ENCODE data around the gene STK39. TPM values are rescaled to one million over a fixed set of nuclear protein-coding genes. Genes with fewer than 3 reads are reported as not detected.

The STK39 gene
- total RNA-seq, 1 experiment from 2014 or later: 22.1 TPM

DNA sequence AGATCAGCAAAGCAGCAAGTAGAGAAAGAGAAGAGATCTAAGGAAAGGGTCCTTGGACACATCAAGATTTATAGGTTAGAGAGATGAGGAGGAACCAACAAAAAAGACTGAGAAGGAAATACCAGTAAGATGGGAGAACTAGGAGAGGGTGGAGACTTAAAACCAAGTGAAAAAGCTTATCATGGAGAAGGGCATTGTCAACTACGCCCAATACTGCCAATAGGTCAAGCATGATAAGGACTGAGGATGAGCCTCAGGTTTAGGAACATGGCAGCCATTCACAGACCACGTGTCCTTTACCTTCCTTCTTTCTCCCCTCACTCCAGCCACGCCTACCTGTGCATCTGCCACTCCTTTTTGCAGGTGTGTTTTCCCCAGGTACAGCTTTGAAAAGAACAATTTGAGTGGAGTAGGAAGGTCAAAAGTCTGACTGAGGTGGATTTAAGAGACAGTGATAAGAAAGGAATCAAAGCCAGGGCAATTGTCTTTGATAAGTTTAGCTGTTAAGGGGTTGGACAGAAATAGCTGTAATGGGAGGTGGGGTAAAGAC is 238.7 kb downstream of the STK39 start:
- H3K27ac ChIP-seq (ENCODE audit: insufficient read length, low read depth, low read length): no peak overlapping the region
- H3K23ac ChIP-seq (ENCODE audit: insufficient read length, low read depth, low read length): no peak overlapping the region
- H2AFZ ChIP-seq (ENCODE audit: low read length): no peak overlapping the region
- H2BK12ac ChIP-seq (ENCODE audit: insufficient read length, low read depth, low read length): no peak overlapping the region
- H2BK5ac ChIP-seq (ENCODE audit: insufficient read length, low read length): no peak overlapping the region
- TF ChIP-seq CTCF (conservative IDR thresholded peaks at IDR 0.05): no peak
- H3K18ac ChIP-seq (ENCODE audit: insufficient read length, low read depth, low read length): no peak overlapping the region
- H3K79me1 ChIP-seq (ENCODE audit: insufficient read depth, low read depth, low read length, poor library complexity, severe bottlenecking): no peaks in the 10 kb centered on the region
- H3K9me3 ChIP-seq (ENCODE audit: control insufficient read depth, low read depth, low read length): no peaks in the 10 kb centered on the region
- Mint-ChIP-seq H3K36me3 (ENCODE audit: insufficient read depth in 1 of 3, low read depth in 3 of 3) (peaks cover 0 to 14% (median 2%) of the 10 kb centered on the region in 3 experiments; a peak in 4 of 7 replicates), H3K4me3 (no peak overlapping the region), H3K4me1 (no peaks in the 10 kb centered on the region), H3K27me3 (ENCODE audit: low read depth) (no peaks in the 10 kb centered on the region), H3K27ac (no peak overlapping the region), H3K9me3 (no peaks in the 10 kb centered on the region)
- no peaks in the 10 kb centered on the region for H3K79me2 ChIP-seq (ENCODE audit: insufficient read depth, low read length)
- no peak overlapping the region for H3T11ph ChIP-seq (ENCODE audit: low read length)
- no peaks in the 10 kb centered on the region for H3K4me1 ChIP-seq (ENCODE audit: insufficient read depth, low read length)
- no peak overlapping the region for H2BK120ac ChIP-seq (ENCODE audit: low read depth, low read length, poor library complexity, severe bottlenecking)
- H2AK5ac ChIP-seq (ENCODE audit: insufficient read length, low read length): no peak overlapping the region
- H3K56ac ChIP-seq (ENCODE audit: insufficient read length, low read depth, low read length): no peak overlapping the region
- DNase-seq: no peak
- H3K23me2 ChIP-seq (ENCODE audit: insufficient read length, low read depth, low read length, poor library complexity, severe bottlenecking): no peaks in the 10 kb centered on the region
- H3K4me2 ChIP-seq (ENCODE audit: insufficient read depth, insufficient read length, low read length): no peak overlapping the region
- H3K27me3 ChIP-seq (ENCODE audit: insufficient read depth, low read length): no peaks in the 10 kb centered on the region
- H3K9ac ChIP-seq (ENCODE audit: extremely low read depth, insufficient read length, low read length): no peak overlapping the region
- no peak overlapping the region for H2BK15ac ChIP-seq (ENCODE audit: low read depth, low read length)
- no peak overlapping the region for H4K5ac ChIP-seq (ENCODE audit: insufficient read length, low read depth, low read length)
- H4K8ac ChIP-seq (replicated peaks; ENCODE audit: insufficient read length, low read depth, low read length): no peak overlapping the region
- H3K14ac ChIP-seq (ENCODE audit: insufficient read depth, low read length): no peak overlapping the region
- H4K20me1 ChIP-seq (ENCODE audit: control insufficient read depth, insufficient read depth, insufficient read length): no peaks in the 10 kb centered on the region
- WGBS (ENCODE audit: extremely low coverage, insufficient read length, low lambda C conversion rate): no CpG with 5 or more reads among the region's 3 CpGs
- no peak overlapping the region for H3K4ac ChIP-seq (ENCODE audit: low read depth, low read length)
- no peak overlapping the region for H4K91ac ChIP-seq (ENCODE audit: insufficient read length, low read depth, low read length)
- no peak overlapping the region for H2BK20ac ChIP-seq (ENCODE audit: low read depth, low read length, poor library complexity, severe bottlenecking)
